Measurements from ENCODE around the gene IFFO2.

- TF ChIP-seq, protein P1, sequence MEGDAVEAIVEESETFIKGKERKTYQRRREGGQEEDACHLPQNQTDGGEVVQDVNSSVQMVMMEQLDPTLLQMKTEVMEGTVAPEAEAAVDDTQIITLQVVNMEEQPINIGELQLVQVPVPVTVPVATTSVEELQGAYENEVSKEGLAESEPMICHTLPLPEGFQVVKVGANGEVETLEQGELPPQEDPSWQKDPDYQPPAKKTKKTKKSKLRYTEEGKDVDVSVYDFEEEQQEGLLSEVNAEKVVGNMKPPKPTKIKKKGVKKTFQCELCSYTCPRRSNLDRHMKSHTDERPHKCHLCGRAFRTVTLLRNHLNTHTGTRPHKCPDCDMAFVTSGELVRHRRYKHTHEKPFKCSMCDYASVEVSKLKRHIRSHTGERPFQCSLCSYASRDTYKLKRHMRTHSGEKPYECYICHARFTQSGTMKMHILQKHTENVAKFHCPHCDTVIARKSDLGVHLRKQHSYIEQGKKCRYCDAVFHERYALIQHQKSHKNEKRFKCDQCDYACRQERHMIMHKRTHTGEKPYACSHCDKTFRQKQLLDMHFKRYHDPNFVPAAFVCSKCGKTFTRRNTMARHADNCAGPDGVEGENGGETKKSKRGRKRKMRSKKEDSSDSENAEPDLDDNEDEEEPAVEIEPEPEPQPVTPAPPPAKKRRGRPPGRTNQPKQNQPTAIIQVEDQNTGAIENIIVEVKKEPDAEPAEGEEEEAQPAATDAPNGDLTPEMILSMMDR (IDR thresholded peaks at IDR 0.05): no peak
- no peak for TF ChIP-seq POLR2A (IDR thresholded peaks at IDR 0.05)
These were observed 22.2 kb upstream of the IFFO2 start for GRCh38 chr1:18978706-18979105.

Data from esophagus squamous epithelium (tissue), 4 donors.